Activated CD4-positive, alpha-beta T cell treated with anti-CD3 and anti-CD28 coated beads, Interleukin-10, Interleukin-2, amounts not matched to agents 100 ng/mL and 50 ng/mL, durations not matched to agents 16 hours and 8 hours (primary cell): ENCODE results near the gene SYT15B.
"Not testable (repeated sequence)": the region's sequence is repeated elsewhere in the genome, so short reads cannot be mapped to it uniquely, and the experiment has no call there.

ENCODE experiments used
- DNase-seq: peaks from one replicate; pipeline ENCODE4 v3.0.0-alpha.2; 2020

The SYT15B gene

GRCh38 chr10:47725047-47725446 is 38.3 kb downstream of the SYT15B start:
- not testable (repeated sequence) for DNase-seq

DNA sequence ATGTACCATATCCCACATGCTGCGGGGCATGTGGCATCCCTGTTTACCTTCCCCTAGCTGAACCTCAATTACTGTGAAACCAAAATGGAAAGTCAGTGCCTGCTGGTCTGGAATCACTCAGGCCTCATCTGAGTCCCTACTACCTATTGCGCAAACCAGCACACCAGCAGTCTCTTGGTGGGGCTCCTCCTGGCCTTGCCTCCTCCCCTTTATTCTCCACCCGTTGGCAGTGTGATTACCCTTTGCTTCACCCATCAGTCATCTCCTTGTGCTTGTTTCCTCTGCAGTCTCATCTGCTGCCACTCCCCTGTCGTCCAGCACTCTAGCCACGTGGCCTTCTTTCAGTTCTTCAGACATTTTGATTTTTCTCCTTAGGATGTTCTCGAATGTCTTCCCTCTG is 39.3 kb downstream of the SYT15B start:
- not testable (repeated sequence) for DNase-seq

- not testable (repeated sequence) for DNase-seq
Measured at GRCh38 chr10:47723362-47723761, 40.0 kb downstream of the SYT15B start.

GRCh38 chr10:47717011-47717769 is 46.2 kb downstream of the SYT15B start:
- DNase-seq, result not testable (repeated sequence)
